H54 (cell line): ENCODE results near the gene SMARCAD1.
"Not testable (repeated sequence)": the region's sequence is repeated elsewhere in the genome, so short reads cannot be mapped to it uniquely, and the experiment has no call there.

ENCODE experiments used
- DNase-seq: peaks from one replicate; pipeline ENCODE4 v3.0.0; 2011; ENCODE audit warnings: low spot score, mixed read lengths; ENCODE audit not compliant: insufficient read length
- FAIRE-seq: peaks from 3 replicates; lab custom pipeline; 2011; peaks lifted over from hg19 to GRCh38; lab: Jason Lieb, UNC
- POLR2A ChIP-seq: IDR thresholded peaks from 2 replicates; pipeline ENCODE4 v1.6.1; 2011; ENCODE audit warnings: low read depth, mild to moderate bottlenecking, low read length

SMARCAD1 gene

DNA sequence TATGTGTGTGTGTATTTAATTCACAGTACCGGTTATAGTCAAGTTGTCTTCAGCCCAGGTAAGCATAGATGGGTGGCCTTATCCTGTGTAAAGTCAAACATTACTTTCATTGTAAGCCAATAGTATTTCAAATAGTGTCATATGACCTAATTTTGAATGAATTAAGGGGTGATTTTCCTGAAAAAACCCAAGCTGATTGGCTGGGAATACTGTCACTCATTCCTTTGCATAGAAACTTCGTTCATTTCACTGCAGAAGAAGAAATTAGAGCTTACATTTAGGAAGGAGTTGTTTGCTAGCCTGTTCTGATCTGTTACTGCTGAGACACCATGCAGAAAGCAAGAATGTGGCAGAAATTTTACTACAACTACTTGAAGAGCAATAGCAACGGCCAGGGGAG is 45.4 kb downstream of the SMARCAD1 start:
- no peak for TF ChIP-seq POLR2A
- DNase-seq (no peak), FAIRE-seq (no peak)

DNA sequence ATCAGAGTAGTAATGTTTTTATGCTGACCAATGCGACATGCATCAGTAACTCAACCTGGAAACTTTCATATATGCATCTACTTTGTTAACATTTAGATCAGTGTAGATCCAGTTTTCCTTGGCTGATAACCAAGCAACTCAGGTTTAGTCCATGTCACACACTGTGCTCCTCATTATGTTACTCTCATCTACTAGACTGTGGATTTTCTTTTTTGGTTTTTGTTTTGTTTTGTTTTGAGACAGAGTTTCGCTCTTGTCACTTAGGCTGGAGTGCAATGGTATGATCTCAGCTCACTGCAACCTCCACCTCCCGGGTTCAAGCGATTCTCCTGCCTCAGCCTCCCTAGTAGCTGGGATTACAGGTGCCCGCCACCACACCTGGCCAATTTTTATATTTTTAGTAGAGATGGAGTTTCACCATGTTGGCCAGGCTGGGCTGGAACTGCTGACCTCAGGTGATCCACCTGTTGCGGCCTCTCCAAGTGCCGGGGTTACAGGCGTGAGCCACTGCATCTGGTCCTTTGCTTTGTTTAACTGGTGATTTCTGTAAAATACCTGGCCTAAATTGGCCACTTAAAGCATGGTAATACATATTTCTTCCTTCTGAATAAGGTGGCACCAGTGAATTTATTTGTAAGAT is 48.6 kb downstream of the SMARCAD1 start:
- DNase-seq, result no peak
- no peak for TF ChIP-seq POLR2A

DNA sequence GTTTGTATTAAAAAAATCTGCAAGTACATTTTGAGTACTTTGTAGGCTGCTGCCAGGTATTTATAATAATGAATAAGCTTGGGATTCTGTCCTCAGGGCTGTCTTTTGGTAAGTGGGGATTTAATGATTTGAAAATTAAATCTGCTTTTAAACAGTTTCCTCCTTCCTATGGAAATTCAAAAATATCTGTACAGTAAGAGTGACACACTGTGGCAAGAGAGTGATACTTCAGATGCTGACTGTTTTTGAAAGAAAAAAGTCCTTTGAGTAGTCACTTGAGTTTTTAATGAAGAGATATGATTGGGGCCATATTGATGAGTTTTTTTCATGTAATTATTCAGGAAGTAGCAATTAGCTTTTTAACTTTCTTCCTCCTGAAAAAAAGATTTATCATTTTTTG is 49.2 kb downstream of the SMARCAD1 start:
- FAIRE-seq, result no peak
- no peak for TF ChIP-seq POLR2A
- DNase-seq, result no peak

More for the DNA sequence above, 48.6 kb downstream of the SMARCAD1 start:
- FAIRE-seq, result no peak

DNA sequence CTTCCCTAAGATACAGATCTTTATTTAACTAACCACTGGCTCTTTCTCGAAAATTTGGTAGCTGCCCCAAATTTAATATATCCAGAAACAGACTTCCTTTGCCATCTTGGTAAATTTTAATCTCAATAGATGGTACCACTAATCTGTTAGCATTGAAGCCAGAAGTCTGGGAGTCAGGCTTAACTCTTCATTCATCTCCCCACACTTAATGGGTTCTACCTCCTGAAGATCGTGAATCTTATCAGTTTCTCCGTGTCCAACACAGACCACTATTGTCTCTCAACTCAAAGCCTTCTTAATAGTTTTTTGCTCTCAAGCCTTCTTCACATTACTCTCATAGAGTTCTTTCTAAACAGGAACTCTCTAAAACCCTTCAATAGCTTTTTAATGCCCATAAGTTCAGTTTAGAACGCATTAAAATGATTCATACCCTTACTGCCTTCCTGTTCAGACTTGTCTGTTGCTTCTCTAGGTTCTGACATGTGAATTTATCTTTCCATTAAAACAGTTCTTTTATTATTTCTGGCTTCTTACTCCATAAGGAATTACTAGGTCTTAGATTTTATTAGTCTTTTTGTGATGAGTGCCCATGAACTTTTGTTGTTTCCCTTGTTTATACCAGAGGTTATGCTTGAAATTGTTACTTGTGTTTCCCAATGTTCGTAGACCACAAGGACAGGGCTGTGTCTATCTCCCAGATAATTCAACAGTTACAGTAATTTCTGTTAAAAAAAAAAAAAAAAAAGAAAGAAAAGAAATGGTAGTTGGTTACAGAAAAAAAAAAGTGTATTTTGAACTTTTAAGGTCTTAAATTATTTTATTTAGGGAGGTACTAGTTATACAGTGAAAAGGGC is 54.7 kb downstream of the SMARCAD1 start:
- FAIRE-seq, result no peak

DNA sequence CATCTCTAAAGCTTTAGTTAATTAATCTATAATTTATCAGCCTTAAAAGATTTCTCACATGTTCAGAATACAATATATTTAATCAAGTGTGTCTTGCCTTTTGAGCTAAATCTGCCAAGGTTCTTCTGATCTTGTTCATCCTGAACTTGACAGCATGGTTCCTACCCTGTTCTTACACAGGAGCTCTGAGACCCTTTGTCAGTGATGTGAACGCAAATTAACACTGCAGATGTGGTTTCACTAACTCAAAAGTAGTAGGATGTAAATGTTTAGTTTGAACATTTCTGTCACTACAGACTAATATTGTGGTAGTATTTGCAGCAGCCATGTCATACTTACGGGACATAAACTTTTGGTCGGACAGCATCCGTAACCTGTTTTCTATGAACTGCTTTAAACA is 59.4 kb downstream of the SMARCAD1 start:
- no peak for TF ChIP-seq POLR2A
- FAIRE-seq (no peak), DNase-seq (no peak)

More for the DNA sequence above, 54.7 kb downstream of the SMARCAD1 start:
- no peak for TF ChIP-seq POLR2A
- no peak for DNase-seq

DNA sequence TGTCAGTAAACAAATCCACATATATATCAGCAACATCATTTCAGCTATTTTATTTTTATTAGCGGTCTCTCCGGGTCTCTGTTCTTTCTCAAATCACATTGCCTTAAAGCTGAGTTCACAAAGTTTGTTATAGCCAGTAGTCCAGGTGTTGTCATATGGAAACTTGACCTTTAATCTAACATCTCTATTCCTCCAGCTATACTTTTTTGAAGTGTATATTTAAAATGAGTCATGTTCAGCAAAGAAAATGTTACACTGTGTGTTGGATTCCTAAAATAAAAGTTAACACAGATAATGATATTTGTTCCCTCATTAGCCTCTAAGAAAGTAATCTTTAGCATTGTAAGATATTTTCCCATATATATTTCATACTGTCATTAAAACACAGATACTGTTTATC is 63.6 kb downstream of the SMARCAD1 start:
- TF ChIP-seq POLR2A, result no peak
- no peak for FAIRE-seq

DNA sequence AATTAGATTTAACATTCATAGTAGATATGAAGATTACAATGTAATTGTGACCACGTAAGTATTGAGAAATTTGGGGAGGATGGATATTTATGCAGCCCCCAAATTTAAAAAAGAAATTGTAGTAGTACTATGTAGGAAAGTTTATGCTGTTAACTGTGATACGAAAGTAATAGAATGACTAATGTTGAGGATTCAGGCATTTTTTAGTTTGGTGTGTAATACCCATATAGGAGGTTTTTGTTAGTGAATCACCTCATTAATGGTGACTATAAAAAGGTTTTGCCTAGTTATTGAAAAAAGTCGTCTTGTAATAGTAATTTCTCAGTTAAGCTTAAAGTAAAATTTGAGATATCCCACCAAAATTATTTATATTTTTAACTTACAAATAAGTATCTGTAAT is 67.2 kb downstream of the SMARCAD1 start:
- FAIRE-seq (no peak), DNase-seq (no peak)
- TF ChIP-seq POLR2A, result no peak

More for the DNA sequence above, 63.6 kb downstream of the SMARCAD1 start:
- no peak for DNase-seq

DNA sequence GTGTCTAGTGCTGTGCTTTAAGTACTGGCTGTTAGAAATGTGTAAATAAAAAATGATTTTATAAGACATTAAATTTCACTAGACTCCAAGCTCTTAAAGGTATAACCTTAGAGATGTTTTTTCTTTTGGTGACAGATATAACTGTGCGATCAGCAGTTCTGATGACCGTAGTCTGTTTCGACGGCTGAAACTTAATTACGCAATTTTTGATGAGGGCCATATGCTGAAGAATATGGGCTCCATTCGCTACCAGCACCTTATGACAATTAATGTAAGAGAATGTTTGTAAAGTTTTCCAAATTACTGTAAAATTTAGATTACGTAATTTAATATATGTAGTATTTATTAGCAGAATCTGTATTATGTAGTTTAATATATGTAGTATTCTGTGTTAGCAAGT is 68.5 kb downstream of the SMARCAD1 start:
- no peak for FAIRE-seq
- no peak for TF ChIP-seq POLR2A
- no peak for DNase-seq

DNA sequence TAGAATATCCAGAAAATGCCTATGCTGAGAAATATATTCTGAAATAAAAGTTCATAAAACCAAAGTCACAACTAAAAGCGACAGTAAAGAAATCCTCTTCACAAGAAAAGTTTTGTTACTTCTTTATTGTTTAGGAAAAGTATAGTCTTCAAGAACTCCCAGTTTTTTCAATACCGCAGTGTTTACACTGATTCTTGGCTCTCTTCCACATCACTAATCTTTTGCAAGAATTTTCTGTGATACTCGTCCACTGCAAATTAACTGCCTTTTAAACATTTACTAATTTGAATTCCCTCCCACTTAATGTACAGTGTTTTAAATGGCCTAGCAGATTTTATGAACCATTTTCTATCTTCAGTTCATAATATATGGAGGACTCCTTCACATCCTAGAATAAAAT is 69.9 kb downstream of the SMARCAD1 start:
- DNase-seq, result no peak
- no peak for FAIRE-seq
- TF ChIP-seq POLR2A, result no peak

DNA sequence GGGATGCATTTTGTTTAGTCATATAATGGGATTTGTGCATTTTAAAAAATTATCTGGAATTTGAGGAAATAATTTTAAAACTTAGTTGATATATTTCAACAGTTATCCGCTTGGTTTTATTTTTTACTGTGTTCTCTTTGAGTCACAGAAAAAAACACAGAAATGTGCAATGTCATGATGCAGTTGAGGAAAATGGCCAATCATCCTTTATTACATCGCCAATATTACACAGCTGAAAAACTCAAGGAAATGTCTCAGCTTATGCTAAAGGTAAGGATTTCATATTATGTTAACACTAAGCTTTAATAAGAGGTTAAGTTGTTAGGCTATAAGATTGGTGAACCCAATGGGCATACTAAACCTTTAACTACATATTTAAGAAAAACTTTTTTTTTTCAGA is 71.1 kb downstream of the SMARCAD1 start:
- DNase-seq (no peak), FAIRE-seq (no peak)
- no peak for TF ChIP-seq POLR2A

DNA sequence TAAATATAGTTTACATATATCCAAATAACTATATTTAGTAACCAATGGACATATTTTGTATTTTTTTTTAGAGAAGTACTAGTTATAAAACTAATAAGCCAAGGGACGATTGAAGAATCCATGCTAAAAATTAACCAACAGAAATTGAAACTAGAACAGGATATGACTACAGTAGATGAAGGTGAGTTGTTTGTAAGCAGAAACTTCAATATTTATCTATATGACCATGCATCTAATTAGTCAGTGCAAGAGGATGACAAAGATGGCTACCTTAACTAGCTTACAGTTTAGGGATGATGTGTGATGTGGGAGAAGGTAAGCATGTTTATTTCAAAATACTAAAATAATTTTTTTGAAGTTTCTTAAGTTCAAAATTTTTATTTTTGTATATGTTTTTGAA is 77.2 kb downstream of the SMARCAD1 start:
- no peak for DNase-seq
- TF ChIP-seq POLR2A, result no peak
- no peak for FAIRE-seq

DNA sequence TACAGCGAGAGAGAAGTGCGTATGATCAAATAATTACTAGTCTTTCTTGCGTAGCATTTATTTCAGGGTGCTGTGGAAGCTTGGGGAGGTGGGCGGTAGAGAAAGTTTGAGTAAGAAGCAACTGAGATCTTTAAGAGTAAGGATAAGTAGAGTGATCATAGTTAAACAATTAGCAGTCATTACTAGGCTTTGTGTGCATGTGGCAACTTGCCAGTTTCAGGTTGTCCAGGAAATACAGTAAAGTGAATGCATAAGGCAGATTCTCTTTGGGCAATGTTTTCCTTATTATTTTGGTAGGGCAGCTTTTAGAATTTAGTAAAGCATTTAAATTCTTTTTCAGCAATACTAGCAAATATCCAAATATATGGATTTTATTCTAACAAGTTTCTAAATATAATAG is 78.0 kb downstream of the SMARCAD1 start:
- DNase-seq (no peak), FAIRE-seq (no peak)
- no peak for TF ChIP-seq POLR2A

DNA sequence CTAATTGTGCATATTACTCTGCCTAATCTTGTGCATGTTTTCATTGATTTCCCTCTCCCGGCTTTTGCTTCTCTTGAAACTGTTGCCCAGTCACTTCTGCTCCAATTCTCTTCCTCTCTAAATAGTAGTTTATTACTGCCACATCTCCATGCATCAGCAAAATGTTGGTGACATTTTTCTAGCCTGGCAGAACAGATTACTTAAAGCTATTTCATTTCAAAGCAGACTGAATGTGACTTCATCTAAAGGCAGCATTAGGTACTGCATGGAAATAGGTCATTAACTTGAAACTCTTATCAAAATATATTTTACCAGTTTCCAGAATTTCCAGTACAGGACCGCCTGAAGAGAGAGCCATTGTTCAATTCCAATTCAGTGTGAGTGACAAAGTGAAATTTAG is 82.6 kb downstream of the SMARCAD1 start:
- no peak for DNase-seq
- FAIRE-seq, result no peak
- TF ChIP-seq POLR2A, result no peak

DNA sequence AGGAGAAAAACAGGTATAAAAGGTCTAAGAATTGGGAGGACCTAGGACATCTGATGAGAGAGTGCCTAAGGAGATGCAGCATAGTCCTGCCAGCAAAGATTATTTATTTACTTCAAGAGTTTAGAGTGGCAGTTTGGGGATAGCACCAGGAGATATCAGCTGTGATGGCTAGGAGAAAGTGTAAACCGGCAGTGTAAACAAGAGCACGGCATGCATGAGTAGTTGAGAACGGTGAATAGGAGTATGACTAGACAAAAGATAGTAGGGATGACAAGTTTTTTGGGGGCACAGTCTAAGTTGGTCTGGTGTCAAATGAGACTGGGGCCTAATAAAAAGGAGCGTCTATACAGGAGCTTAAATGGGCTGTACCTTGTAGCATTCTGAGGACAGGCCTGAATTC is 86.3 kb downstream of the SMARCAD1 start:
- not testable (repeated sequence) for FAIRE-seq, DNase-seq

DNA sequence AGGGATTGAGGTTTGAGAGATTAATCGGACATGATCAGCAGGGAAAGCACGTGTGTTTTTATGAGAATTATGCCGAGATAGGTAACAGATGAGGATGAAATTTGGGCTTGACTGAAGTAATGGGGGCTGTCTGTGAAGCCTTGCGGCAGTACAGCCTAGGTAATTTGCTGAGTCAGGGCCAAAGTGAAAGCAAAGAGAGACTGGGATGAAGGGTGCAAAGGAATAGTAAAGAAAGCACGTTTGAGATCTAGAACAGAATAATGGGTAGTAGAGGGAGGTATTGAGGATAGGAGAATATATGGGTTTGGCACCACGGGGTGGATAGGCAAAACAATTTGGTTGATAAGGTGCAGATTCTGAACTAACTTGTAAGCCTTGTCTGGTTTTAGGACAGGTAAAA is 87.8 kb downstream of the SMARCAD1 start:
- not testable (repeated sequence) for FAIRE-seq, DNase-seq
